GM23338 (cell line): ENCODE results near the gene MYO18B. TPM values are rescaled to one million over a fixed set of nuclear protein-coding genes. Genes with fewer than 3 reads are reported as not detected.

Experiments
- ATAC-seq: fragments of 200-7000 bp; cut with Tn5 transposase; 3 replicates; pipeline ENCODE4 v1.9.1; 2020
- DNase-seq: peaks from one replicate; pipeline ENCODE4 v3.0.0-alpha.2; 2015; ENCODE audit warnings: low spot score
- H2AFZ ChIP-seq: fragments of 200-600 bp; sonication (generic); 2 replicates; pipeline ENCODE4 v1.8.0; 2016; ENCODE audit warnings: antibody characterized with exemption, mild to moderate bottlenecking, moderate library complexity
- H3F3A ChIP-seq: fragments of 200-600 bp; sonication (generic); replicated peaks from 2 replicates; pipeline ENCODE4 v1.8.0; 2017; ENCODE audit warnings: antibody characterized with exemption, mixed run types, low read depth
- H3K27ac ChIP-seq: fragments of 200-600 bp; sonication (generic); 2 replicates; pipeline ENCODE4 v1.6.1; 2016; ENCODE audit warnings: low read depth
- H3K27me3 ChIP-seq: fragments of 200-600 bp; sonication (generic); 2 replicates; pipeline ENCODE4 v1.8.0; 2016; ENCODE audit warnings: mild to moderate bottlenecking, mixed run types, moderate library complexity; ENCODE audit not compliant: insufficient read depth
- H3K36me3 ChIP-seq: fragments of 200-600 bp; sonication (generic); 2 replicates; pipeline ENCODE4 v1.8.0; 2016; ENCODE audit warnings: mild to moderate bottlenecking; ENCODE audit not compliant: insufficient read depth
- H3K4me1 ChIP-seq: fragments of 200-600 bp; sonication (generic); 2 replicates; pipeline ENCODE4 v1.8.0; 2016; ENCODE audit warnings: mild to moderate bottlenecking, moderate library complexity; ENCODE audit not compliant: insufficient read depth
- H3K4me2 ChIP-seq: fragments of 200-600 bp; sonication (generic); 2 replicates; pipeline ENCODE4 v1.7.1; 2017; ENCODE audit warnings: mixed run types
- H3K4me3 ChIP-seq: fragments of 200-600 bp; sonication (generic); 2 replicates; pipeline ENCODE4 v1.6.1; 2016; ENCODE audit warnings: mixed run types
- H3K79me2 ChIP-seq: fragments of 200-600 bp; sonication (generic); replicated peaks from 2 replicates; pipeline ENCODE4 v1.8.0; 2017; ENCODE audit warnings: mild to moderate bottlenecking; ENCODE audit not compliant: insufficient read depth
- H3K9me2 ChIP-seq: fragments of 200-600 bp; sonication (generic); 2 replicates; pipeline ENCODE4 v1.8.0; 2017; ENCODE audit not compliant: insufficient read depth
- H4K20me1 ChIP-seq: fragments of 200-600 bp; sonication (generic); replicated peaks from 2 replicates; pipeline ENCODE4 v1.8.0; 2017; ENCODE audit warnings: mild to moderate bottlenecking; ENCODE audit not compliant: insufficient read depth
- H3K27ac Mint-ChIP-seq: 2 replicates; pipeline ENCODE4 v1.8.0; 2020; ENCODE audit warnings: inconsistent platforms, mild to moderate bottlenecking, moderate library complexity, mixed read lengths
- H3K27me3 Mint-ChIP-seq: 3 replicates; pipeline ENCODE4 v1.8.0; 2022; ENCODE audit warnings: low read depth, mild to moderate bottlenecking, moderate library complexity, mixed read lengths, inconsistent platforms; ENCODE audit not compliant: insufficient read depth, poor library complexity
- H3K36me3 Mint-ChIP-seq: 3 replicates; pipeline ENCODE4 v1.8.0; 2021; ENCODE audit warnings: low read depth, mild to moderate bottlenecking, inconsistent platforms, moderate library complexity, mixed read lengths
- H3K4me1 Mint-ChIP-seq: 3 replicates; pipeline ENCODE4 v1.8.0; 2020; ENCODE audit warnings: mild to moderate bottlenecking, inconsistent platforms, mixed read lengths
- H3K4me3 Mint-ChIP-seq: 3 replicates; pipeline ENCODE4 v1.8.0; 2021; ENCODE audit warnings: moderate library complexity, mild to moderate bottlenecking, inconsistent platforms, mixed read lengths
- H3K9me3 Mint-ChIP-seq: 3 replicates; pipeline ENCODE4 v1.8.0; 2020; ENCODE audit warnings: moderate library complexity, mild to moderate bottlenecking, inconsistent platforms, mixed read lengths
- CREB1 ChIP-seq: fragments of 250-450 bp; sonication (Bioruptor Pico); IDR thresholded peaks from 2 replicates; pipeline ENCODE4 v1.5.0; 2020; ENCODE audit warnings: low read depth, mild to moderate bottlenecking, moderate library complexity
- ETS1 ChIP-seq: IDR thresholded peaks from 2 replicates; pipeline ENCODE4 v1.6.1; 2016; ENCODE audit warnings: antibody characterized with exemption
- EZH2 ChIP-seq: fragments of 200-600 bp; sonication (generic); IDR thresholded peaks from one replicate; pipeline ENCODE4 v1.8.0; 2017; ENCODE audit warnings: antibody characterized with exemption, mild to moderate bottlenecking, low read depth; ENCODE audit not compliant: unreplicated experiment
- EZH2phosphoT487 ChIP-seq: fragments of 200-600 bp; sonication (generic); IDR thresholded peaks from one replicate; pipeline ENCODE4 v1.8.1; 2018; ENCODE audit warnings: antibody characterized with exemption; ENCODE audit not compliant: unreplicated experiment
- JUNB ChIP-seq: IDR thresholded peaks from one replicate; pipeline ENCODE4 v1.6.1; 2016; ENCODE audit warnings: antibody characterized with exemption; ENCODE audit not compliant: unreplicated experiment
- NANOG ChIP-seq: IDR thresholded peaks from 2 replicates; pipeline ENCODE4 v1.6.1; 2016; ENCODE audit warnings: antibody characterized with exemption, borderline replicate concordance
- POLR2AphosphoS5 ChIP-seq: IDR thresholded peaks from 2 replicates; pipeline ENCODE4 v1.6.1; 2016; ENCODE audit warnings: antibody characterized with exemption, low read depth
- REST ChIP-seq: IDR thresholded peaks from one replicate; pipeline ENCODE4 v1.6.1; 2018; ENCODE audit warnings: antibody characterized with exemption; ENCODE audit not compliant: unreplicated experiment
- STAT1 ChIP-seq: IDR thresholded peaks from one replicate; pipeline ENCODE4 v1.6.1; 2016; ENCODE audit warnings: antibody characterized with exemption; ENCODE audit not compliant: unreplicated experiment
- ZNF114 ChIP-seq: fragments of 250-450 bp; sonication (Bioruptor Pico); IDR thresholded peaks from 2 replicates; pipeline ENCODE4 v1.5.0; 2020; ENCODE audit warnings: mild to moderate bottlenecking, moderate library complexity
- ZNF331 ChIP-seq: fragments of 250-450 bp; sonication (Bioruptor Pico); IDR thresholded peaks from 2 replicates; pipeline ENCODE4 v1.5.0; 2020; ENCODE audit warnings: low read depth, mild to moderate bottlenecking, moderate library complexity
- polyA plus RNA-seq: library from polyadenylated mRNA; unstranded; fragments of >200 nt; fragmentation: Nextera tagmentation; extraction: Ambion mirVana; gene quantifications from 2 replicates; pipeline ENCODE4 v1.2.1, GENCODE V29; 2016
- total RNA-seq: library from RNA; depleted of rRNA; stranded (reverse); fragments of >200 nt; shearing (Covaris generic); gene quantifications from 2 replicates; pipeline ENCODE4 v1.2.3, GENCODE V29; 2014
- TF ChIP-seq, protein P1 (sequence below), 2 experiments: fragments of 200-600 bp in 1 of 2; sonication (generic) in 1 of 2; conservative IDR thresholded peaks; 2 replicates each; pipeline versions ENCODE4 v1.5.1 to v1.6.1; 2016 to 2017; ENCODE audit warnings: antibody characterized with exemption in 2 of 2, low read depth in 2 of 2, mild to moderate bottlenecking in 2 of 2, moderate library complexity in 1 of 2

The MYO18B gene
- total and polyA plus RNA-seq, 2 experiments from 2014 or later: 0.36 to 0.45 TPM

GRCh38 chr22:25950111-25950510, 208.1 kb downstream of the MYO18B start (continued):
- TF ChIP-seq, protein P1, sequence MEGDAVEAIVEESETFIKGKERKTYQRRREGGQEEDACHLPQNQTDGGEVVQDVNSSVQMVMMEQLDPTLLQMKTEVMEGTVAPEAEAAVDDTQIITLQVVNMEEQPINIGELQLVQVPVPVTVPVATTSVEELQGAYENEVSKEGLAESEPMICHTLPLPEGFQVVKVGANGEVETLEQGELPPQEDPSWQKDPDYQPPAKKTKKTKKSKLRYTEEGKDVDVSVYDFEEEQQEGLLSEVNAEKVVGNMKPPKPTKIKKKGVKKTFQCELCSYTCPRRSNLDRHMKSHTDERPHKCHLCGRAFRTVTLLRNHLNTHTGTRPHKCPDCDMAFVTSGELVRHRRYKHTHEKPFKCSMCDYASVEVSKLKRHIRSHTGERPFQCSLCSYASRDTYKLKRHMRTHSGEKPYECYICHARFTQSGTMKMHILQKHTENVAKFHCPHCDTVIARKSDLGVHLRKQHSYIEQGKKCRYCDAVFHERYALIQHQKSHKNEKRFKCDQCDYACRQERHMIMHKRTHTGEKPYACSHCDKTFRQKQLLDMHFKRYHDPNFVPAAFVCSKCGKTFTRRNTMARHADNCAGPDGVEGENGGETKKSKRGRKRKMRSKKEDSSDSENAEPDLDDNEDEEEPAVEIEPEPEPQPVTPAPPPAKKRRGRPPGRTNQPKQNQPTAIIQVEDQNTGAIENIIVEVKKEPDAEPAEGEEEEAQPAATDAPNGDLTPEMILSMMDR (conservative IDR thresholded peaks at IDR 0.05; ENCODE audit: low read depth in 2 of 2): no peak
- TF ChIP-seq CREB1: no peak
- no peak for TF ChIP-seq ZNF114
- no peak for TF ChIP-seq NANOG
- TF ChIP-seq REST: no peak
- TF ChIP-seq ETS1: no peak
- no peak for TF ChIP-seq POLR2AphosphoS5
- no peak for TF ChIP-seq STAT1
- TF ChIP-seq JUNB: no peak
- TF ChIP-seq EZH2: no peak
- no peak for TF ChIP-seq EZH2phosphoT487

GRCh38 chr22:25953276-25953675, 211.3 kb downstream of the MYO18B start:
- no peak overlapping the region for H3K4me2 ChIP-seq
- no peak overlapping the region for H3K27ac ChIP-seq
- TF ChIP-seq REST (no peak), CREB1 (no peak), ZNF114 (no peak), STAT1 (no peak), JUNB (no peak), NANOG (no peak), EZH2 (no peak), ETS1 (no peak), POLR2AphosphoS5 (no peak), ZNF331 (CRISPR knock-in tag) (no peak)
- TF ChIP-seq, protein P1 (conservative IDR thresholded peaks at IDR 0.05; ENCODE audit: low read depth in 2 of 2): no peak

More at GRCh38 chr22:25953276-25953675, 211.3 kb downstream of the MYO18B start:
- H3K4me1 Mint-ChIP-seq: no peaks in the 10 kb centered on the region; the same call in 2 of the 3 replicates
- no peak overlapping the region for H3K27ac Mint-ChIP-seq
- Histone ChIP-seq H4K20me1 (no peaks in the 10 kb centered on the region), H3K36me3 (no peaks in the 10 kb centered on the region), H2AFZ (no peak overlapping the region), H3K4me1 (no peaks in the 10 kb centered on the region), H3K27me3 (no peaks in the 10 kb centered on the region), H3K9me2 (peaks cover 16% of the 10 kb centered on the region; the same call in 1 of the 2 replicates), H3K4me3 (no peak overlapping the region), H3F3A (no peaks in the 10 kb centered on the region), H3K79me2 (no peaks in the 10 kb centered on the region)
- no peaks in the 10 kb centered on the region for H3K36me3 Mint-ChIP-seq
- no peak for ATAC-seq
- H3K9me3 Mint-ChIP-seq: no peaks in the 10 kb centered on the region
- no peak for DNase-seq
- H3K4me3 Mint-ChIP-seq: no peak overlapping the region
- H3K27me3 Mint-ChIP-seq: peaks cover 9% of the 10 kb centered on the region
